Measurements from ENCODE around the gene ATP11A.
"Not testable (repeated sequence)": the region's sequence is repeated elsewhere in the genome, so short reads cannot be mapped to it uniquely, and the experiment has no call there.

ATP11A gene

GRCh38 chr13:112692586-112692985, 2.7 kb downstream of the ATP11A start:
- no peak for DNase-seq (ENCODE audit: low read depth)

DNA sequence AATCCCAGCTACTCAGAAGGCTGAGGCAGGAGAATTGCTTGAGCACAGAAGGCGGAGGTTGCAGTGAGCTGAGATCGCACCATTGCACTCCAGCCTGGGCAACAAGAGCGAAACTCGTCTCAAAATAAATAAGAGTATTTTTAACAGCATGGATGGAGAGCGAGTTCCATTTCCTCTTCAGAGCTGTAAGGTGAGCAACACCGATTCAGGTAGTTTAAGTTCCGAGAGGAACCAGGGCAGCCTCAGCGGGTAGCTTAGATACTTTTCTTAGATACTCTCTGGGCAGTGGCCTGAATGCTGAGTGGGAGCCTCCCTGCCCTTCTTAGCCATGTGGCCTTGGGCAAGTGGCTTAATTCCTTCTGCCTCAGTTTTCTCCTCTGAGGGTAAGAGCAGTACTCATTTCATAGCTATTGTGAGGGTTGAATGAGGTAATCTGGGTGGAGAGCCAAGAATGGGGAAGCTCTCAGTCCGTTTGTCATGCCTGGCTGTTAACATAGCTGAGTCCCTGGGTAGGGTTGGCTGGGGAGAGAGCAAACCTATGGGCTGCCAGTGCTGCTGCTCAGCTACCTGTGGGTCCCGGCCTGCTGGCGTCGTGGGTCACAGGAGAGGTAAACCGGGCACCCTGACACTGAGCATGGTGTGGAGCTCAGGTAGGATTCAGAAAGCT, 4.1 kb downstream of the ATP11A start:
- DNase-seq (ENCODE audit: low read depth), result no peak

GRCh38 chr13:112695121-112695520, 5.3 kb downstream of the ATP11A start:
- DNase-seq (ENCODE audit: low read depth), result no peak

- no peak for DNase-seq (ENCODE audit: low read depth)
Observed at GRCh38 chr13:112696001-112696868, 6.4 kb downstream of the ATP11A start.

DNA sequence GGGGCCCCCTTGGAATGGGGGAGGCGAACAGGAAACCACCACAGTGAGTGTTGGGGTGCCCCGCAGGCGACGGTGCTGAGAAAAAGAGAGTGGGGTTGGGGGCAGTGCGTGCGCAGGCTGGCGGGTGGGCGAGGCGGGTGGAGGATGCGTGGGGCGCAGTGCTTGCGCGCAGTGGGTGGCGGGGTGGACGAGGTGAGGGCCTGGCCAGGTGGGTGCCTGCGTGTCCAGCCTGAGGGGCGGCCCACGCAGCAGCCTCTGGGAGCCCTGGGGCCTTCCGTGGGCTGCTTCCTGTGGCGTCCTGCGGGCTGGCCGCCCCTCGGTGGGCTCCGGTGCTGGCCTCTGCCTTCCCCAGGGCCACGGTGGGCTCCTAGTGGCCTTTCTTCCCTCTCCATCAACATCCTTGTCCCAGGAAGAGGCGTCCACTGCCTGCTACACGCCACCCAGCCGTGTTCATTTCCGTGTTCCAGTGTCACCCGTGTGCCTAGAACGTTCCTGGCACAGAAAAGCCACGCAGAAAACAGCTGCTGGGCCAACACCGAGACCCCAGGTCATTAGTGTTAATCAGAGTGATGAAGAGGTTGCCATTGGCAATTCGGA, 7.1 kb downstream of the ATP11A start:
- no peak for DNase-seq (ENCODE audit: low read depth)

GRCh38 chr13:112697756-112698655, 8.2 kb downstream of the ATP11A start:
- DNase-seq (ENCODE audit: low read depth), result no peak

- no peak for DNase-seq (ENCODE audit: low read depth)
Observed at GRCh38 chr13:112699322-112699918, 9.6 kb downstream of the ATP11A start.

GRCh38 chr13:112700291-112701060, 10.6 kb downstream of the ATP11A start:
- DNase-seq (ENCODE audit: low read depth), result no peak

DNA sequence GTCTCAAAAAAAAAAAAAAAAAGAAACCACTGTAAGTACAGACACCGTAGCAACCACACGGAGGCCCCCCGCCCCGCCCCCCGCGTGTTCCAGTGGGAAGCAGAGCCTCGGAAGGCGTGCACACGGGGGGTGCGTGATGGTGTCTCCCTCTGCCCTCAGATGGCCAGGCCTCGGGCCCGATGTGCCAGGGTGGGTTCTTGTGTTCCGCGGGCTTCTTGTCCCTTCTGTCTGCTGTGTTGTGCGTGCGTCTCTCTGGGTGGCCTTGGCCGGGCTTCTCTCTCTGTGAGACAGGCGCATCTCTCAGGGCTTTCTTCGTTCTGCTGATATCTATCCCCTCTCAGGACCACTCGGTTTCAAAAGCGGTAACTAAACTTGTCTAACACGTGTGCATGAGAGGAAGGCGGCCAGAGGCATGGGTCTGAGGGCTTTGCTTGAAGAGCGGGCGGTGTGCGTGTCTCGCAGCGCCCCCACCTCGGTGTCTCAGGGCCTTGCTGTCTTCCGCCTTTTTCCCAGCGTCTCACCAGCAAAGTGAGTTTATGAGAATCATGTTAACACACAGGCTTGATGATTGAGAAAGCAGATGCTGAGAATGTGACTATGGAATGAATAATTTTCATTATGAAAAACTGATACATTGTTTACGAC, 12.6 kb downstream of the ATP11A start:
- DNase-seq (ENCODE audit: low read depth), result no peak

DNA sequence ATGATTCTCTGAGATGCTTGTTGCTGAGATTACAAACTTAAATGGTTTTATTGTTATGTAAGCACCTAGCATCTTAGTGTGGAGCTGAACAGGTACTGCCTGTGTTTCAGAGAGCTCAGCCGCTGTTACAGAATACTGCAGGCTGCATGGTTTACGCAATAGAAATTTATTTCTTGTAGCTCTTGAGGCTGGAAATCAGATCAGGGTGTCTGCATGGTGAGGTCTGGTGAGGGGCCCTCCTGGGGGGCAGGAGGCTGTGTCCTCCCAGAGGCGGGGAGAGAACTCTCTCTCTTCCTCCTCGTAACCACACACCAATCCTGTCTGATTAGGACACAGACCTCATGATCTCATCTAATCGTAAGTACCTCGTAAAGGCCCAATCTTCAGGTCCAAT, 13.1 kb downstream of the ATP11A start:
- DNase-seq (ENCODE audit: low read depth), result no peak

GRCh38 chr13:112703449-112704284, 13.8 kb downstream of the ATP11A start:
- no peak for DNase-seq (ENCODE audit: low read depth)

DNA sequence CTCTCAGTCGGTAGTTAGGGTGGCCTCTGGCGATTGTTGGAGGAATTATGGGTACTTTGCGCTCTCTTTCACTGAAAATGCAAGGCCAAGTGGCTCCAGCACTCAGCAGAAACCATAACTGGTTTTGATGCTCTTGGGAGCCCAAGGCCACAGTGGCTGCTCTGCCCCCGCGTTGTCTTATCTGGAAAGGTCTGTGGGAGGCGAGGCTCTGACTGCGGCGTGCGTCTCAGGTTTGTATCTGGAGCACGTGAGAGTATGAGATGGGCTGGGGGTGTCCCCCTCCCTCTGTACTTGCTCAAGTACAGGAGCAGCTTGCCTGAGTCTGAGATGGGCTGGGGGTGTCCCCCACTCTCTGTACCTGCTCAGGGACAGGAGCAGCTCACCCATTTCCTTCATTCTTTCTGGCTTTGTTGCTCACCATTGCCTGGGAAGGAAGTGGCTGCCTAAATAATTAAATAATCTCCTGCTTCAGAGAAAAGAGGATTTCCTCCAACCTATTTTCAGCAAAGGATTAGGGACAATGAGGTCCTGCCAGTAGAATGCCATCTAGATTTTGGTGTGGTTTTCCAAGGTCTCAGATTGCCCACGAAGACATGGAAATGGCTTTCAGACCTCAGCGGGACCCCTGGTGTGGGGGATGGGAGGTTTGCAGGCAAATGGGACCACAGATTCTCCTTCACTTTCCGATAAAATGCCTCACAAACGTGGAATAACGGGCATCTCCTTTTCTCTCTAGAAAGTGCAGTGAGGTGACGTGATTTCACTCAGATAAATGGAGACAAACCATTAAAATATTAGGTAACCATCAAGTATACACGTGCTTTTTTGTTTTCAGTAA, 14.7 kb downstream of the ATP11A start:
- no peak for DNase-seq (ENCODE audit: low read depth)

GRCh38 chr13:112705286-112705685, 15.4 kb downstream of the ATP11A start:
- DNase-seq (ENCODE audit: low read depth), result no peak

GRCh38 chr13:112706171-112706570, 16.3 kb downstream of the ATP11A start:
- no peak for DNase-seq (ENCODE audit: low read depth)

DNA sequence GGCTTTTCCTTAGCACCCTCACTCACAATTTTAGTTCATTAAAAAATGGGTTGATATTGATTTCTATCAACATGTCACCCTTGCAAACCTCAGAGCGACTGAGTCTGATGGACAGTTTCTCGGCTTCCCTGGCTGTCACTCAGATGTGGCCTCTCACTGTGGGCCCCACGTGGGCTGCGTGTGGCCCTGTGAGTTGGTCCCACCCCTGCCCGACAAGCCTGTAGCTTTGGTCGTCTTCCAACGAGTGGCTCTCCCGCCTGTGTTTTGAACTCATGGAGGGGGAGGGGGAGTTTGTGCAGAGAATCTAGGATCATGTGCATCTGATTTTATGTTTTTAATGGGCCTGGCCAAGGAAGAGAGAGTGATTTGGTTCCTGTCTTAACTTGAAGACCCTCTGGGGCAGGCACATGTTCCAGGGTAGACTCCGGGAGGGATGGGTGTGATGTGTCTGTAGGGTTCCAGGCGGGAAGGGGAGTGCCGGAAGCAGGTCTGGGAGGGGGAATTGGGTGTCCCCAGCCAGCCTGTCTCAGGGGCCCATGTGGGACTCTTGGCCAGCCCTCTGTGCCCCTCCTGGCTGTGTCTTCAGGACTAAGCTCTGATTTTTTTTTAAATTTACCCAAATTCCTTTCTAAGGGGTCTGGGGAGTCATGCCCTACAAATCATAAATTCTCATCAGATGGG, 18.9 kb downstream of the ATP11A start:
- no peak for DNase-seq (ENCODE audit: low read depth)

- DNase-seq (ENCODE audit: low read depth), result not testable (repeated sequence)
Observed at GRCh38 chr13:112709316-112709715, 19.5 kb downstream of the ATP11A start.

DNA sequence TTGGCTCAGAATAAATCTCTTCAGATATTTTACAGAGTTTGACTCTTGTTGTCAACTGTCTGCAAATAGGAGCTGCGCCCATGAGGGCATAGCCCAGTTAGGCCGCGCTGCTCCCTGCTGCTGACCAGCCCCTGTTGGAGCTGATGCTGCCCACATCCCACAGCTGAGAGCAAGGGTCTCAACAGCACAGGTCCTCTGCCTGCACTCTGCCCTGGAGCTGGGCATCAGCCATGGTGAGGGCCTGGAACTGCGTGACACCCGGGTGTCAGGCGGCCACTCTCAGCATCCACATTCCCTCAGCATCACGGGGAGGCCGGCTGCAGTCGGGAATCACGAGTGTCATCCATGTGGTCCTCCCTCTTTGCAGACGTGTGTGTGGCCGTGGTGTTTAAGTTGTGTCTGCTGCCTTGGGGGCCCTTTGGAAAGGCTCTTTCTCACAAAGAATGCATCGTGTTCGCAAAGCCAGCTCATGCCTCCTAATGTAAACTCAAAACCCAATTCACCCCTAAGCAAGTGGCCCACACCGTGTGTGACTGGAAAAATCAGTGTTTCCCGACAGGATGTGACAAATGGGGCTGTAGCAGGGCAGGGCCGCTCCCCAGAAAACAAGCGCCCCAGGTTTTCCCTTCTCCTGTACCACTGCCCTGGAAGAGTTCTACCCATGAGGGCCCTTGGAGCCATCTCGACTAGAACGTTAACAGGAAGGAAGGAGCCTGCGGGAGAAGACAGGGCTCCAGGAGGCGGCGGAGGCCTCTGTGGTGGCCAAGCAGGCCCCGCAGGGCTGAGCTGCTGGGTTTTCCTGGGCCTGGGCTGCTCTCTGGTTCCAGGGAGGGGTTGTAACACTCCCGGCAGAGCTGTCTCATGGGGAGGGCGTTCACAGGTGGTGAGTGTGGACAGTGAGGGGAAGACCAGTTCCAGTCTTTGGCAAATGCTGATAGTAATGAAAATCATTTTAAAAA, 20.3 kb downstream of the ATP11A start:
- no peak for DNase-seq (ENCODE audit: low read depth)
